B cell (primary cell): ENCODE results near the gene ZNF791.

Source experiments
- CTCF ChIP-seq: fragments of 200-600 bp; IDR thresholded peaks from one replicate; pipeline ENCODE4 v1.8.0; 2022; ENCODE audit warnings: antibody characterized with exemption, mild to moderate bottlenecking
- EZH2 ChIP-seq: IDR thresholded peaks from 2 replicates; pipeline ENCODE4 v1.6.1; 2012; ENCODE audit warnings: borderline replicate concordance, low read depth, mild to moderate bottlenecking, moderate library complexity, low read length; ENCODE audit not compliant: insufficient read depth, poor library complexity, severe bottlenecking

DNA sequence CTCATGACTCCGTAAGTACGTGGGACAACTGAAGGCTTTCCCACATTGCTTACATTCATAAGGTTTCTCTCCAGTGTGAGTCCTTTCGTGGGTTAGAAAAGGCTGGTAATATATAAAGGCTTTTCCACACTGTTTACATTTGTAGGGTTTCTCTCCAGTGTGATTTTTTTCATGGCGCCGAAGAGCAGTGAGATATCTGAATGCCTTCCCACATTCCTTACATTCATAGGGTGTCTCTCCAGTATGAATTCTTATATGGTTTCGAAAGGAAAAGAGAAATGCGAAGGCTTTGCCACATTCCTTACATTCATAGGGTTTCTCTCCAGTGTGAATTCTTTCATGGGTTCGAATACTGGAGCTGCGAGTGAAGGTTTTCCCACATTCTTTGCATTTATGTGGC is 29.6 kb upstream of the ZNF791 start:
- TF ChIP-seq CTCF = no peak
- TF ChIP-seq EZH2 = no peak
